Measurements from ENCODE around the gene TCP1. TPM values are rescaled to one million over a fixed set of nuclear protein-coding genes. Genes with fewer than 3 reads are reported as not detected.

TCP1 gene
- total and polyA plus RNA-seq, 2 donors (not counting 3 experiments of a cell fraction or from before 2014, with no cell fraction given) = 168 to 302 TPM

DNA sequence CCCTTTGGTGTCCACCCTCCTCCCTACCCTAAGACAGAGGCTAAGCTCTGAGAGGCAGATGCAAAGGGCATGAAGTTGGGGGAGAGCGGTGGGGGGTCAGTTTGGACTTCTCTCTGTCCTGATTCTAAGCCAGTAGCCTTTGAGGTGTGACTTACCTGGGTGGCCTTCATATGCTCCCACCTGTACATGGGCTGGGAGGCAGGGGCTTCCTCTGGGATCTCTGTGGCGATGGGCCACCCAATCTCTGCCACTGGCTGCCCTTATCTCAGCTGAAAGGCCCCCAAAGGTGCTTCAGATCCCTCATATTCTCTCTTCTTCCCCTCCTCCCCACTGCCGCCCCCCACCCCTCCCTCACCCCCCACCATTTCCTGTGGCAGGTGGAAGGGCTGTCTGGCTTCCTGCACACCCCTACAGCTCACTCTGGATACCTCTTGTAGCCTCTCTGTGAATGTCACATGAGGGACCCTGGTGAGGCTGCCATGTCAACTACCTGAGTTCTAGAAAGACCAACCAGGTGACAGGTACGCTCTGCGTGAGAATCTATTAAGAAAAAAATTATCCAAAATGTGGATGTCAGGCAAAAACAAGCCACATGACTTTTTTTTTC lies 44.7 kb upstream of the TCP1 start:
- H3K9ac ChIP-seq (replicated peaks; ENCODE audit: extremely low read depth, insufficient read depth, low read length) = no peak overlapping the region
- H3K27ac ChIP-seq (ENCODE audit: insufficient read depth, low read depth, low read length) = no peak overlapping the region
- no peak for FAIRE-seq
- peaks cover 5% of the 10 kb centered on the region for H3K4me1 ChIP-seq (ENCODE audit: control insufficient read depth, extremely low read depth, insufficient read depth, low read length)
- no TSS peak for BruUV-seq (replicated peaks)
- no peak overlapping the region for H2AFZ ChIP-seq (ENCODE audit: low read depth, low read length)
- H3K9me1 ChIP-seq (replicated peaks; ENCODE audit: control insufficient read depth, extremely low read depth, insufficient read depth, low read length) = no peaks in the 10 kb centered on the region
- H3K27me3 ChIP-seq (ENCODE audit: control insufficient read depth in 2 of 2, insufficient read depth in 2 of 2, low read length in 2 of 2) = no peaks in the 10 kb centered on the region
- POLR2A ChIA-PET = interaction anchor here (0.6 kb wide), 1 partner anchor 651 kb away, joined by 7 read pairs; no protein-coding TSS in a partner anchor
- H4K20me1 ChIP-seq (replicated peaks; ENCODE audit: control insufficient read depth, extremely low read depth, insufficient read depth, low read length) = no peaks in the 10 kb centered on the region
- no peak for DNase-seq (ENCODE audit: low read depth, low spot score)
- H3K4me3 ChIP-seq (replicated peaks in 1 of 3; ENCODE audit: insufficient read depth in 1 of 3, low read depth in 1 of 3, low read length in 3 of 3) = no peak overlapping the region
- no peak overlapping the region for H3K4me2 ChIP-seq (ENCODE audit: insufficient read depth, low read length)
- CTCF ChIA-PET = no interaction called here
- no peaks in the 10 kb centered on the region for H3K36me3 ChIP-seq (ENCODE audit: control insufficient read depth in 2 of 2, extremely low read depth in 1 of 2, insufficient read depth in 2 of 2, low read length in 2 of 2)
- TF ChIP-seq EZH2 (IDR thresholded peaks at IDR 0.05; ENCODE audit: borderline replicate concordance, low read depth, low read length, severe bottlenecking) (no peak), POLR2AphosphoS5 (IDR thresholded peaks at IDR 0.05; ENCODE audit: insufficient read depth, low read depth, low read length) (no peak), MYC (IDR thresholded peaks at IDR 0.05; ENCODE audit: low read depth, low read length) (no peak), JUN (IDR thresholded peaks at IDR 0.05; ENCODE audit: borderline replicate concordance, insufficient read depth, insufficient read length, low read depth) (no peak), GATA2 (IDR thresholded peaks at IDR 0.05; ENCODE audit: insufficient read depth, insufficient read length, low read depth, low read length) (no peak), POLR2A (IDR thresholded peaks at IDR 0.05; ENCODE audit: low read depth, low read length) (no peak), FOS (IDR thresholded peaks at IDR 0.05; ENCODE audit: borderline replicate concordance, insufficient read depth, low read length) (no peak)
- TF ChIP-seq, protein P1, sequence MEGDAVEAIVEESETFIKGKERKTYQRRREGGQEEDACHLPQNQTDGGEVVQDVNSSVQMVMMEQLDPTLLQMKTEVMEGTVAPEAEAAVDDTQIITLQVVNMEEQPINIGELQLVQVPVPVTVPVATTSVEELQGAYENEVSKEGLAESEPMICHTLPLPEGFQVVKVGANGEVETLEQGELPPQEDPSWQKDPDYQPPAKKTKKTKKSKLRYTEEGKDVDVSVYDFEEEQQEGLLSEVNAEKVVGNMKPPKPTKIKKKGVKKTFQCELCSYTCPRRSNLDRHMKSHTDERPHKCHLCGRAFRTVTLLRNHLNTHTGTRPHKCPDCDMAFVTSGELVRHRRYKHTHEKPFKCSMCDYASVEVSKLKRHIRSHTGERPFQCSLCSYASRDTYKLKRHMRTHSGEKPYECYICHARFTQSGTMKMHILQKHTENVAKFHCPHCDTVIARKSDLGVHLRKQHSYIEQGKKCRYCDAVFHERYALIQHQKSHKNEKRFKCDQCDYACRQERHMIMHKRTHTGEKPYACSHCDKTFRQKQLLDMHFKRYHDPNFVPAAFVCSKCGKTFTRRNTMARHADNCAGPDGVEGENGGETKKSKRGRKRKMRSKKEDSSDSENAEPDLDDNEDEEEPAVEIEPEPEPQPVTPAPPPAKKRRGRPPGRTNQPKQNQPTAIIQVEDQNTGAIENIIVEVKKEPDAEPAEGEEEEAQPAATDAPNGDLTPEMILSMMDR (IDR thresholded peaks at IDR 0.05; ENCODE audit: extremely low read depth in 1 of 2, insufficient read depth in 1 of 2, low read depth in 1 of 2, low read length in 2 of 2) = no peak
- TF ChIP-seq, protein P2, sequence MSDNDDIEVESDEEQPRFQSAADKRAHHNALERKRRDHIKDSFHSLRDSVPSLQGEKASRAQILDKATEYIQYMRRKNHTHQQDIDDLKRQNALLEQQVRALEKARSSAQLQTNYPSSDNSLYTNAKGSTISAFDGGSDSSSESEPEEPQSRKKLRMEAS (IDR thresholded peaks at IDR 0.05; ENCODE audit: insufficient read depth, insufficient read length) = no peak
- H3K9me3 ChIP-seq (replicated peaks; ENCODE audit: control insufficient read depth, insufficient read depth, low read length) = no peaks in the 10 kb centered on the region
- H3K79me2 ChIP-seq (ENCODE audit: control insufficient read depth, insufficient read depth, low read length) = no peaks in the 10 kb centered on the region
- intact Hi-C loops (cut with micrococcal nuclease) = no loop called here
- dilution Hi-C loops (cut with MboI; ENCODE audit: extremely low pct_ligation_motif_present, low sequenced_read_pairs) = no loop called here
